Epithelial cell of esophagus (primary cell): ENCODE measurements around the gene RRAGD.

ENCODE experiments used
- DNase-seq: peaks from one replicate; pipeline ENCODE4 v3.0.0; 2010; ENCODE audit warnings: low read depth
- H3K4me3 ChIP-seq: 2 replicates; pipeline ENCODE4 v1.5.1; 2011; ENCODE audit warnings: mild to moderate bottlenecking, low read length, control low read depth
- TF ChIP-seq, protein P1 (sequence below): IDR thresholded peaks from 2 replicates; pipeline ENCODE4 v1.5.1; 2011; ENCODE audit warnings: low read depth, mild to moderate bottlenecking, low read length, control low read depth, inconsistent platforms; ENCODE audit not compliant: insufficient read depth; ENCODE audit errors: missing control alignments

Gene RRAGD

DNA sequence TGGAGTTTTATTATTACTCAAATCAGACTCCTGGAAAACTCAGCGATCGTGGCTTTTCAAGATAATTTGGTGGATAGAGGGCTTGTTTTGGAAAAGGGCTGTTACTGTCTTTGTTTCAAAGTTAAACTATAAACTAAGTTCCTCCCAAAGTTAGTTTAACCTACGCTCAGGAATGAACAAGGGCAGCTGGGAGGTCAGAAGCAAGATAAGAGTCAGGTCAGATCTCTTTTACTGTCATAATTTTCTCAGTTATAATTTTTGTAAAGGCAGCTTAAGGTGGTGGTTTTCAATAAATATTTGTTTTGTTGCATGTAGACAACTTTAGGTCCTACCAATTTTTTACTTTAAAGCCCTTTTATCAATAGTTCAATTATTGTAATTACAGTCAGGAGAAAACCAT is 87.8 kb downstream of the RRAGD start:
- DNase-seq: no peak
- no peak overlapping the region for H3K4me3 ChIP-seq
- TF ChIP-seq, protein P1, sequence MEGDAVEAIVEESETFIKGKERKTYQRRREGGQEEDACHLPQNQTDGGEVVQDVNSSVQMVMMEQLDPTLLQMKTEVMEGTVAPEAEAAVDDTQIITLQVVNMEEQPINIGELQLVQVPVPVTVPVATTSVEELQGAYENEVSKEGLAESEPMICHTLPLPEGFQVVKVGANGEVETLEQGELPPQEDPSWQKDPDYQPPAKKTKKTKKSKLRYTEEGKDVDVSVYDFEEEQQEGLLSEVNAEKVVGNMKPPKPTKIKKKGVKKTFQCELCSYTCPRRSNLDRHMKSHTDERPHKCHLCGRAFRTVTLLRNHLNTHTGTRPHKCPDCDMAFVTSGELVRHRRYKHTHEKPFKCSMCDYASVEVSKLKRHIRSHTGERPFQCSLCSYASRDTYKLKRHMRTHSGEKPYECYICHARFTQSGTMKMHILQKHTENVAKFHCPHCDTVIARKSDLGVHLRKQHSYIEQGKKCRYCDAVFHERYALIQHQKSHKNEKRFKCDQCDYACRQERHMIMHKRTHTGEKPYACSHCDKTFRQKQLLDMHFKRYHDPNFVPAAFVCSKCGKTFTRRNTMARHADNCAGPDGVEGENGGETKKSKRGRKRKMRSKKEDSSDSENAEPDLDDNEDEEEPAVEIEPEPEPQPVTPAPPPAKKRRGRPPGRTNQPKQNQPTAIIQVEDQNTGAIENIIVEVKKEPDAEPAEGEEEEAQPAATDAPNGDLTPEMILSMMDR: no peak

DNA sequence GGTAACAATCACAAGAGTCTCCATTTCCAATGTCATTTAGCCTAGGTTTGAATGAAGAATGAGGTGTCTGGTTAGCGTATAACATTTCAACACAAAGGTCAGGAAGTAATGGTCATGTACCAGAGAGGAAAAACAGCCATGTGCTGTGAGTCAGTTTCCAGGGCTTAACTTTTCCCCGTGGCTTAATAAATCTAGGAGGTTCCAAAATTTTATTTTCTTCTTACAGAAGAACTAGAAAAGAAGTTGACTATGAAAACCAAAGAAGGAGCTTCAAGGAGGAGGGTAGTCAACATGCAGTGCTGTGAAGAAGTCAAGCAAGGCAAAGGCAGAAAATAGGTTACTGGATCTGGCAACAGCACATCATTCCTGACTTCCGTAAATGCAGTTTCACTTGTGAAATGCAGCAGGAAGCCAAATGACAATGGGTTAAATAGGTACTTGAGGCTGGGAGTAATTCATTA is 88.5 kb downstream of the RRAGD start:
- no peak overlapping the region for H3K4me3 ChIP-seq
- TF ChIP-seq, protein P1: no peak
- no peak for DNase-seq

DNA sequence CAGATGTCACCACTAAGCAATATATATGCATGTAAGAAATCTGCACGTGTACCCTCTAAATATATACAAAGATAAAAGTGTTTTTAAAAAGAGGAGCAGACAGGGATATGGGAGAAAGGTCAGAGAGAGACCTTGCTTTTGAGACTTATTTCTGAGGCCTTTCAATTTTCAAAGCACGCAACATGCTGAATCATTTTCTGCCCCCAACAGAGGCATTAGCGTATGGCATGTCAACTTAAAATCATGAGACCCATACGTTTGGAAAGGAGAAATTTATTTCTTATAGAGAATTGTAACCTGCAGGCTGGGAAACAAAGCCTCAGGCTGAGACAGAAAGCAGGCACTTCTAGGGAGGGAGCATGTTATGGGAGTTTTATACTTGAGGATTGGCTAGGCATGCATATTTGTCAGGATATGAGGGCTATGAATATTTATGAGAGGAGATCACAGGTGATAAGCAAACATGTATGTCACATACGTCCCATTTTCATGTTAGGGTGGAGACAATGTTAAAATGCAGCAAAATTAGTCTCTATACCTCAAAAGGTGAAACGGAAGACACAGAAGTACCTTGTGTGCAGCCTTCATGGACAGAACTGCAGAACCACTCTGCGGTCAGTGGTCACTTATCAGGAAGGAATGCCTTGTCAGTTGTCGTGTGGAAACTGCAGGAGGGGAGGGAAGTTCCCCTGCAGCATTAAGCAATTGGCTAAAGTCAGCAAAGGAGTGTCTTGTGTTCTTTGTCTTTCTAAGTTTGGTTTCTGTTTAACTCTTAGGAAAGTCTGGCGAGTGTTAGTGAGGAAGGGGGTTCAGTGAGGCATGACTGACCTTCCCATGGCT is 90.7 kb downstream of the RRAGD start:
- no peak overlapping the region for H3K4me3 ChIP-seq
- TF ChIP-seq, protein P1: no peak
- DNase-seq: no peak

DNA sequence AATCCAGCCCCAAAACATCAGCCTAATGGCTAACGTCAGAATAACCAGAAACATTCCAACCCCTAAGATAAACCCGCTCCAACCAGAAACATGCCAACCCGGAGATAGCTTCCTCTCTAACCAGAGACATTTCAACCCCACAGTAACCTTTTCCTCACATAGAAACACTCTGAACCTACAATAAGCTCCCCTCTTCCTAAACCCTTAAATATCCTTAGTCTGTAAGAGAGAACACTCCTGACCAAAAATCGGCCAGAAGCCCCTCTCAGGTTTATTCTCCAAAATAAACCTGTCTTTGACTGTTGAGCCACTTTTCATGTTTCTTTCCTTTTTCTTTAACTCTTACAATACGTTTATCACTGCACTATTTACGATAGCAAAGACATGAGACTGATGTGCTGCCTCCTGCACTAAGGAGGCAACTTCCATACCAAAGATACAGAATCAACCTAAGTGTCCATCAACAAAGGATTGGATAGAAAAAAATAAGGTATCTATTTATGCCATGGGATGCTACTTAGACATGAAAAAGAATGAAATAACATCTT is 92.0 kb downstream of the RRAGD start:
- TF ChIP-seq, protein P1: no peak
- no peak overlapping the region for H3K4me3 ChIP-seq
- DNase-seq: no peak

DNA sequence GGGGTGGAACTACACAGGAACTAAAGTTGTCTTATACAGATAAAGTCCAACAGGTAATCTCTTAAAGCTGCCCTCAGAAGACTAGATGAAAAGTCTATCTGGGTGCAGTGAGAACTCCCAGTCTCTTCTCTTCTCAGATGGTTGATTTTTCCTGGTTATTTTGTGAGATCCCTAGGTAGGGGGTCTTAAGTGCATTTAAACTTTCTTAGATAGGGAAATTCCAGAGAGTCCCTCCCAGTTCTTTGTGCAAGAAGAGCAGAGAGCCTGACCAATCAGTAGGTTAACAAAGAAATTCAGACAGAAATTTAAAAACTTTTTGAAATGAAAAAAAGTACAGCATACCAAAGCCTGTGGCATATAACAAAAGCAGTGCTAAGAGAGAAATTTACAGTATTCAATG is 95.0 kb downstream of the RRAGD start:
- no peak for DNase-seq
- TF ChIP-seq, protein P1: no peak

DNA sequence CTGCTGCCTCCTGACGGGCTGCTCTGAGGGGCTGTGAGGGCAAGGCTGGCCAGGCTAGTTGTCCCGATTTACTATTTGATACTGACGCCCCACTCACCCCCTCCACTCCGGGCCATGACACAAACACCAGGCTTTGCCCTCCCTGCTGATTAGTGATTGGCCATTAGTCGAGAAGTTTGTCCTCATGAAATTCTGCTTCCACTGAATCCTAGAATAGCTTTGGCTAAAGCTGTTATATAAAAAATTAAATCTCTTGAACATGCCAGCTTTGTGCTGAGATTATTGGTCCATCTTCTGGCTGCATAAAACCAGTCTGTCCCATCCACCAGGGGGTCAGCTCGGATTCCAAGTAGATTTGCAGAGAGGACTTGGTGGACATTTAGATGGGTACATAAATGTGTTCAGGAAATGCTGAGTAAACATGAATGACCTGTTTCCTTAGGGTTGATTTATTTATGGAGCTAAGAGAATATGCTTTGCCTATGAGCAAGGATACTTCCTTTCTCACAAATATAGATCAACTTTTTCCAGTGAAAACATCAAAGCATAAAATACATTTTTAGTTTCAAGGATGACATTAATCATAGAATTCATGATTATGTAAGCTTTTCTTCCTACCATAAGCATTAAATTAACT is 96.7 kb downstream of the RRAGD start, which contains the start of gene GABRR2:
Gene GABRR2 (minus strand): TSS at position 51 of the 637 bp plus-strand sequence. CDS start 134 bp downstream, outside the sequence.
- no peak for DNase-seq
- no peak within 1 kb of the TSS for H3K4me3 ChIP-seq
- TF ChIP-seq, protein P1: no peak

More for the DNA sequence above, 95.0 kb downstream of the RRAGD start:
- no peak overlapping the region for H3K4me3 ChIP-seq
